Kidney (tissue), 14 donors: ENCODE measurements around the gene RPTOR. TPM values are rescaled to one million over a fixed set of nuclear protein-coding genes. Genes with fewer than 3 reads are reported as not detected.
A peak's percentile ranks its signal among the peaks of the same experiment; 100 is the strongest.

Source experiments
- DNase-seq, 5 donors: peaks; one replicate each; pipeline ENCODE4 v3.0.0-alpha.2; 2013 to 2020
- FAIRE-seq: peaks from 2 replicates; lab custom pipeline; 2012; peaks lifted over from hg19 to GRCh38; lab: Jason Lieb, UNC
- H3K27ac ChIP-seq, 2 donors: one replicate each; pipeline ENCODE4 v1.7.0; 2013; ENCODE audit warnings: low read depth in 2 of 2, low read length in 2 of 2, inconsistent platforms in 1 of 2
- H3K27me3 ChIP-seq: one replicate; pipeline ENCODE4 v1.7.1; 2013; ENCODE audit warnings: low read length, inconsistent platforms; ENCODE audit not compliant: control insufficient read depth, insufficient read depth
- H3K36me3 ChIP-seq, 3 donors: one replicate each; pipeline versions ENCODE4 v1.7.0 to v1.7.1; 2013; ENCODE audit warnings: low read length in 3 of 3, control low read depth in 1 of 3, inconsistent platforms in 1 of 3; ENCODE audit not compliant: insufficient read depth in 3 of 3, control insufficient read depth in 2 of 3
- H3K4me1 ChIP-seq, 3 donors: one replicate each; pipeline versions ENCODE4 v1.7.0 to v1.7.1; 2013; ENCODE audit warnings: low read length in 3 of 3, inconsistent platforms in 1 of 3, low read depth in 1 of 3; ENCODE audit not compliant: control insufficient read depth in 2 of 3, insufficient read depth in 2 of 3
- H3K4me3 ChIP-seq, 3 donors: one replicate each; pipeline versions ENCODE4 v1.7.0 to v1.8.1; 2013; ENCODE audit warnings: low read length in 3 of 3, control low read depth in 1 of 3, inconsistent platforms in 1 of 3
- H3K9ac ChIP-seq, 3 donors: one replicate each; pipeline versions ENCODE4 v1.7.0 to v1.7.1; 2013; ENCODE audit warnings: low read length in 3 of 3, control low read depth in 1 of 3, inconsistent platforms in 1 of 3
- H3K9me3 ChIP-seq, 3 donors: one replicate each; pipeline versions ENCODE4 v1.7.0 to v1.7.1; 2013; ENCODE audit warnings: low read length in 3 of 3, control low read depth in 1 of 3, inconsistent platforms in 1 of 3; ENCODE audit not compliant: control insufficient read depth in 2 of 3, insufficient read depth in 1 of 3
- intact Hi-C: fragments of 100-400 bp; cut with DNase I; formaldehyde crosslinking; loops from one replicate; pipeline ENCODE4 v1.11.1; 2022
- polyA plus RNA-seq: library from polyadenylated mRNA; stranded (reverse); fragments of 350-450 nt; fragmentation: Illumina TruSeq; extraction: RNeasy Lipid Tissue Mini Kit (QIAGEN cat#74804); gene quantifications from one replicate; pipeline ENCODE4 v1.2.3, GENCODE V29; 2014; ENCODE audit warnings: low read depth, low replicate concordance; ENCODE audit not compliant: insufficient read depth
- total RNA-seq: library from RNA; stranded (reverse); fragmentation: NEBNext Ultra II Directional; extraction: Animal tissue kit (Norgen Biotek cat#: 25700); gene quantifications from one replicate; pipeline ENCODE4 v1.2.1, GENCODE V29; 2021
- TF ChIP-seq, protein P1 (sequence below): IDR thresholded peaks from 3 replicates; pipeline ENCODE4 v1.5.1; 2012; ENCODE audit warnings: mild to moderate bottlenecking, moderate library complexity, borderline replicate concordance; ENCODE audit not compliant: insufficient read depth; ENCODE audit errors: extremely low read depth
- donor health status: control.
- donor health status: control.
- donor health status: control.
- donor health status: control.
- donor health status: control.
- donor health status: DM: yes; HTN: yes; CAD: no.
- donor health status: Normal renal cell carcinoma (clear cell type).

The RPTOR gene
- total and polyA plus RNA-seq, 2 donors from 2014 or later: 5.5 to 37.6 TPM

DNA sequence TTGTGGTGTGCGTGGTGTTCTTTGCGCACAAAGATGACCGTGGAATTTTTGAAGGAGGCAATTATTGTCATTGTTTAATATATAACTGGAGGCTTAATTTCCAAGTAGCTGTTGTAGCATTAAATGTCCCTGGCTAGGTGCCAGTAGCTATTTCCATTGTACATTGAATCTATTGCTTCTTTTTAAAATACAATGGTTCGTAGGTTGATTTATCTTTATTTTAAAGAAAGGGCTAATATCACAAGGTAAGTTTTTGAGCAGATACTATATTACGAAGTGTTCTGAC is 127.1 kb downstream of the RPTOR start:
- Histone ChIP-seq H3K4me1 (peaks cover 0 to 15% (median 0%) of the 10 kb centered on the region in 3 donors), H3K27ac (no peak overlapping the region), H3K9me3 (no peaks in the 10 kb centered on the region), H3K27me3 (no peaks in the 10 kb centered on the region), H3K4me3 (no peak overlapping the region), H3K9ac (no peak overlapping the region), H3K36me3 (no peaks in the 10 kb centered on the region)
- TF ChIP-seq, protein P1, sequence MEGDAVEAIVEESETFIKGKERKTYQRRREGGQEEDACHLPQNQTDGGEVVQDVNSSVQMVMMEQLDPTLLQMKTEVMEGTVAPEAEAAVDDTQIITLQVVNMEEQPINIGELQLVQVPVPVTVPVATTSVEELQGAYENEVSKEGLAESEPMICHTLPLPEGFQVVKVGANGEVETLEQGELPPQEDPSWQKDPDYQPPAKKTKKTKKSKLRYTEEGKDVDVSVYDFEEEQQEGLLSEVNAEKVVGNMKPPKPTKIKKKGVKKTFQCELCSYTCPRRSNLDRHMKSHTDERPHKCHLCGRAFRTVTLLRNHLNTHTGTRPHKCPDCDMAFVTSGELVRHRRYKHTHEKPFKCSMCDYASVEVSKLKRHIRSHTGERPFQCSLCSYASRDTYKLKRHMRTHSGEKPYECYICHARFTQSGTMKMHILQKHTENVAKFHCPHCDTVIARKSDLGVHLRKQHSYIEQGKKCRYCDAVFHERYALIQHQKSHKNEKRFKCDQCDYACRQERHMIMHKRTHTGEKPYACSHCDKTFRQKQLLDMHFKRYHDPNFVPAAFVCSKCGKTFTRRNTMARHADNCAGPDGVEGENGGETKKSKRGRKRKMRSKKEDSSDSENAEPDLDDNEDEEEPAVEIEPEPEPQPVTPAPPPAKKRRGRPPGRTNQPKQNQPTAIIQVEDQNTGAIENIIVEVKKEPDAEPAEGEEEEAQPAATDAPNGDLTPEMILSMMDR: no peak
- DNase-seq: peak in 1 of 5 donors; percentile 53
- intact Hi-C loops: no loop called here
- FAIRE-seq: peak; percentile 3

DNA sequence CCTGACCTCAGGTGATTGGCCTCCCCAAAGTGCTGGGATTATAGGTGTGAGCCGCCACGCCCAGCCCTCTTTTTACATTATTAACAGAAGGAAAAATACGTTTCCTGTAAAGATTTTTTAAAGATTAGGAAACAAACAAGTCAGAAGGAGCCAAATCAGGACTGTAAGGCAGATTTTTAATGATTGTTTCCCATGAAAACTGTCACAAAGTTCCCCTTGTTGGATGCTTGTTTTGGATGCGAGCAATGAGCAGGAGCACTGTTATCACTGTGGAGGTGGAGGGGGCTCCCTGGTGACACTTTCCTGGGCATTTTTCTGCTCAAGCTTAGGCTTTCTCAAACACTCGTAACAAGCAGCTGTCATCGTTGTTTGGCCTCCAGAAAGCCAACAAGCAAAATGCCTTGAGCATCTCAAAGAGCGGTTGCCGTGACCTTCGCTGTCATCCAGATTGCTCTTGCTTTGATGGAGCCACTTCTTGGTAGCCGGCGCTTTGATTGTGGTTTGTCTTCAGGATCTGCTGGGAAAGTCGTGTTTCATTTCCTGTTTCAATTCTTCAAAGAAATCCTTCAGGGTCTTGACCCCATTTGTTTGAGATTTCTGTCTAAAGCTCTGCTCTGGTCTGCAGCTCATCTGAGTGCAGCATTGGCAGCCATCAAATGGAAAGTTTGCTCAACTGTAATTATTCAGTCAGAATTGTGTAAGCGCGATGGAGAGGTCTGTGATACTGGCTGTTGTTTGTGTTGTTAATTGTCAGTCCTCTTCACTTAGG is 128.7 kb downstream of the RPTOR start:
- Histone ChIP-seq H3K4me1 (peaks cover 0 to 15% (median 2%) of the 10 kb centered on the region in 3 donors), H3K4me3 (no peak overlapping the region), H3K36me3 (no peaks in the 10 kb centered on the region), H3K9ac (no peak overlapping the region), H3K27me3 (no peaks in the 10 kb centered on the region), H3K9me3 (no peaks in the 10 kb centered on the region), H3K27ac (no peak overlapping the region)
- intact Hi-C loops: no loop called here
- DNase-seq (peak in 1 of 5 donors; percentile 28), FAIRE-seq (no peak)
- TF ChIP-seq, protein P1: no peak

DNA sequence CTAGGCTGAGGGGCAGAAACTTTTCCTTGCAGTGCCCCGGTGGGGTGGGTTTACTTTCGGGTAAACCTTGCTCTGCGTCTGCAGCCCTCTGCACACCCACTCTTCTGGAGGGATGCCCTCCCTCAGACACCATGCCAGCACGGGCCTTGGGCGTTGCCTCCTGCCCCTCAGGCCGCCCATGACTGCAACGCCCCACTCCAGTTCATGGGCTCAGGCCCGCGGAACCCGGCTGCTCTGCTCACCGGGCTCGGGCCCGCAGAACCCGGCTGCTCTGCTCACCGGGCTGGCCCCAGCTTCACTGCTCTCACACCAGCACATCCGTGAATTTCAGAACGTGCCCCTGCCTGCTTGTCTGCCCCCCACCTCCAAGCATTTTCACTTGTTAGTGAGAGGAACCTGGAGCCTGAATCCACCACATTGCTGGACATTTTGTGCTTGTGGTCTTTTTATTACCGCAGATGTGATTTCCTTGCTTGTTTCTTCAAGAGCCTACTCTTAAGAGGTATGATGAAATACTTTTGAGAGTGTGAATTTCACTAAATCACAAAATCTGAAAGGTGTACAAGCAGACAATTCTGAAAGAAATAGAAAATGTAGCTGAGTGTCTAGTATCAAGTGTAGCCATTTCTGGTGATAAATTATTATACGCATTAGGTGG is 130.9 kb downstream of the RPTOR start:
- H3K9ac ChIP-seq: no peak overlapping the region
- intact Hi-C loops: no loop called here
- no peak overlapping the region for H3K27ac ChIP-seq
- no peak for FAIRE-seq
- no peaks in the 10 kb centered on the region for H3K9me3 ChIP-seq
- peaks cover 0 to 10% (median 2%) of the 10 kb centered on the region in 3 donors for H3K4me1 ChIP-seq
- DNase-seq: no peak
- H3K36me3 ChIP-seq: no peaks in the 10 kb centered on the region
- H3K27me3 ChIP-seq: no peaks in the 10 kb centered on the region
- no peak overlapping the region for H3K4me3 ChIP-seq
- TF ChIP-seq, protein P1: no peak
